Measurements from ENCODE around the gene NFIA. TPM values are rescaled to one million over a fixed set of nuclear protein-coding genes. Genes with fewer than 3 reads are reported as not detected.

The NFIA gene
- total RNA-seq, 1 experiment from 2014 or later = 12.7 TPM

GRCh38 chr1:61223140-61223539 lies 140.8 kb downstream of the NFIA start:
- Histone ChIP-seq H3K27ac (ENCODE audit: low read length) (no peak overlapping the region), H4K20me1 (ENCODE audit: low read length) (no peaks in the 10 kb centered on the region), H3K79me2 (ENCODE audit: low read length) (no peaks in the 10 kb centered on the region), H3K9me3 (ENCODE audit: low read length) (no peaks in the 10 kb centered on the region), H3F3A (ENCODE audit: low read length, unreplicated experiment) (no peaks in the 10 kb centered on the region), H3K9ac (ENCODE audit: low read length) (no peak overlapping the region), H3K4me3 (ENCODE audit: low read length) (no peak overlapping the region), H3K4me2 (ENCODE audit: low read length) (no peak overlapping the region), H3K36me3 (ENCODE audit: low read depth, low read length) (no peaks in the 10 kb centered on the region), H3K9me2 (replicated peaks; ENCODE audit: low read length) (no peaks in the 10 kb centered on the region), H2AFZ (ENCODE audit: low read length) (no peak overlapping the region), H3K4me1 (ENCODE audit: insufficient read depth, low read length) (no peaks in the 10 kb centered on the region), H3K27me3 (ENCODE audit: low read length) (no peaks in the 10 kb centered on the region)
- no TSS peak for BruUV-seq (replicated peaks)
- CTCF ChIA-PET = no interaction called here
- POLR2A ChIA-PET (ENCODE audit: unreplicated experiment) = no interaction called here
- DNase-seq = no peak
- no peak for ATAC-seq
- TF ChIP-seq, protein P1, sequence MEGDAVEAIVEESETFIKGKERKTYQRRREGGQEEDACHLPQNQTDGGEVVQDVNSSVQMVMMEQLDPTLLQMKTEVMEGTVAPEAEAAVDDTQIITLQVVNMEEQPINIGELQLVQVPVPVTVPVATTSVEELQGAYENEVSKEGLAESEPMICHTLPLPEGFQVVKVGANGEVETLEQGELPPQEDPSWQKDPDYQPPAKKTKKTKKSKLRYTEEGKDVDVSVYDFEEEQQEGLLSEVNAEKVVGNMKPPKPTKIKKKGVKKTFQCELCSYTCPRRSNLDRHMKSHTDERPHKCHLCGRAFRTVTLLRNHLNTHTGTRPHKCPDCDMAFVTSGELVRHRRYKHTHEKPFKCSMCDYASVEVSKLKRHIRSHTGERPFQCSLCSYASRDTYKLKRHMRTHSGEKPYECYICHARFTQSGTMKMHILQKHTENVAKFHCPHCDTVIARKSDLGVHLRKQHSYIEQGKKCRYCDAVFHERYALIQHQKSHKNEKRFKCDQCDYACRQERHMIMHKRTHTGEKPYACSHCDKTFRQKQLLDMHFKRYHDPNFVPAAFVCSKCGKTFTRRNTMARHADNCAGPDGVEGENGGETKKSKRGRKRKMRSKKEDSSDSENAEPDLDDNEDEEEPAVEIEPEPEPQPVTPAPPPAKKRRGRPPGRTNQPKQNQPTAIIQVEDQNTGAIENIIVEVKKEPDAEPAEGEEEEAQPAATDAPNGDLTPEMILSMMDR (conservative IDR thresholded peaks at IDR 0.05; ENCODE audit: low read depth, low read length) = no peak
- TF ChIP-seq EZH2 (IDR thresholded peaks at IDR 0.05; ENCODE audit: low read length, unreplicated experiment) = no peak
- no peak for TF ChIP-seq EZH2phosphoT487 (IDR thresholded peaks at IDR 0.05; ENCODE audit: borderline replicate concordance, low read length)
- intact Hi-C loops (cut with micrococcal nuclease) = loop anchor here (10.0 kb wide), 1 partner anchor 248 kb away; no protein-coding TSS in a partner anchor

DNA sequence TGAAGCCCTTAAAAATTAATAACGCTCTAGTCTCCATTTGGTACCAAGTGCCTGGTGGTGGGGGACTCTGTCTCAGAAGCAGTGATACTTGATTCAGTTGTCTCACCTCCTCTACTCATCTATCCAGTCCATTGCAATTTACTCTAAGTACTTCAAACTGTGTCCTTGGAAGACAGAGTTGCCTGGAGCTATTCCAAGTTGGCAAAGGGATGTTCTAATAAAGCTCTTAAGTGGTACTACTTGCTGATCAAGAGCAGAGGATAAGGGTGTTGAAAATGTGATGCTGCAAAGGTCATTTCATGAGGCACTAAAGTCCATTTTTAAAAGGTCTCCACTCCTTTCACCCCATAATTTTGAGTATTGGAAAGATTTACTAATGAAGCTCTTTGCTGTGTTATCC lies 142.2 kb downstream of the NFIA start:
- BruUV-seq (replicated peaks) = no TSS peak
- H3K36me3 ChIP-seq (ENCODE audit: low read depth, low read length) = no peaks in the 10 kb centered on the region
- no peak overlapping the region for H3K27ac ChIP-seq (ENCODE audit: low read length)
- no peak overlapping the region for H3K4me3 ChIP-seq (ENCODE audit: low read length)
- TF ChIP-seq EZH2 (IDR thresholded peaks at IDR 0.05; ENCODE audit: low read length, unreplicated experiment) = no peak
- TF ChIP-seq, protein P1 (conservative IDR thresholded peaks at IDR 0.05; ENCODE audit: low read depth, low read length) = no peak
- no peak for TF ChIP-seq EZH2phosphoT487 (IDR thresholded peaks at IDR 0.05; ENCODE audit: borderline replicate concordance, low read length)
- no peaks in the 10 kb centered on the region for H3K9me3 ChIP-seq (ENCODE audit: low read length)
- no peaks in the 10 kb centered on the region for H4K20me1 ChIP-seq (ENCODE audit: low read length)
- ChIA-PET CTCF (no interaction called here), POLR2A (ENCODE audit: unreplicated experiment) (no interaction called here)
- no peak overlapping the region for H2AFZ ChIP-seq (ENCODE audit: low read length)
- H3K4me2 ChIP-seq (ENCODE audit: low read length) = no peak overlapping the region
- no peak for DNase-seq
- intact Hi-C loops (cut with micrococcal nuclease) = loop anchor here (10.0 kb wide), 1 partner anchor 250 kb away; no protein-coding TSS in a partner anchor
- no peaks in the 10 kb centered on the region for H3K79me2 ChIP-seq (ENCODE audit: low read length)
- H3F3A ChIP-seq (ENCODE audit: low read length, unreplicated experiment) = no peaks in the 10 kb centered on the region
- H3K4me1 ChIP-seq (ENCODE audit: insufficient read depth, low read length) = no peaks in the 10 kb centered on the region
- H3K9me2 ChIP-seq (replicated peaks; ENCODE audit: low read length) = no peaks in the 10 kb centered on the region
- H3K27me3 ChIP-seq (ENCODE audit: low read length) = no peaks in the 10 kb centered on the region
- no peak for ATAC-seq
- H3K9ac ChIP-seq (ENCODE audit: low read length) = no peak overlapping the region

GRCh38 chr1:61225478-61225877 lies 143.1 kb downstream of the NFIA start:
- DNase-seq (no peak), ATAC-seq (no peak)
- Histone ChIP-seq H3K27ac (ENCODE audit: low read length) (no peak overlapping the region), H2AFZ (ENCODE audit: low read length) (no peak overlapping the region), H3K36me3 (ENCODE audit: low read depth, low read length) (no peaks in the 10 kb centered on the region), H3K4me2 (ENCODE audit: low read length) (no peak overlapping the region), H3F3A (ENCODE audit: low read length, unreplicated experiment) (no peaks in the 10 kb centered on the region), H3K4me3 (ENCODE audit: low read length) (no peak overlapping the region), H3K9me3 (ENCODE audit: low read length) (no peaks in the 10 kb centered on the region), H3K27me3 (ENCODE audit: low read length) (no peaks in the 10 kb centered on the region), H3K9me2 (replicated peaks; ENCODE audit: low read length) (no peaks in the 10 kb centered on the region), H4K20me1 (ENCODE audit: low read length) (no peaks in the 10 kb centered on the region), H3K4me1 (ENCODE audit: insufficient read depth, low read length) (no peaks in the 10 kb centered on the region), H3K9ac (ENCODE audit: low read length) (no peak overlapping the region), H3K79me2 (ENCODE audit: low read length) (no peaks in the 10 kb centered on the region)
- intact Hi-C loops (cut with micrococcal nuclease) = loop anchor here (10.0 kb wide), 1 partner anchor 251 kb away; no protein-coding TSS in a partner anchor
- TF ChIP-seq EZH2 (IDR thresholded peaks at IDR 0.05; ENCODE audit: low read length, unreplicated experiment) (no peak), EZH2phosphoT487 (IDR thresholded peaks at IDR 0.05; ENCODE audit: borderline replicate concordance, low read length) (no peak)
- TF ChIP-seq, protein P1 (conservative IDR thresholded peaks at IDR 0.05; ENCODE audit: low read depth, low read length) = no peak
- CTCF ChIA-PET = no interaction called here
- POLR2A ChIA-PET (ENCODE audit: unreplicated experiment) = no interaction called here
- BruUV-seq (replicated peaks) = no TSS peak

Data from PC-3 (cell line).